A549 (cell line): ENCODE data around the gene ADAT2. TPM values are rescaled to one million over a fixed set of nuclear protein-coding genes. Genes with fewer than 3 reads are reported as not detected.

Experiments
- ATAC-seq, 2 experiments: fragments of 200-7000 bp in 1 of 2; fragments of >200 bp in 1 of 2; cut with Nextera tagmentation in 1 of 2; cut with Tn5 transposase in 1 of 2; 3 replicates each; pipeline versions ENCODE4 v1.8.0 to v1.9.1; 2018 to 2020; ENCODE audit warnings: mild to moderate bottlenecking in 1 of 2, moderate library complexity in 1 of 2
- CTCF ChIA-PET: fragments of 300-600 bp; sonication (Branson Sonifier 250); formaldehyde crosslinking; extraction: SDS; loops from one replicate; lab custom pipeline; 2021; ENCODE audit warnings: antibody characterized with exemption, inconsistent platforms; lab: Yijun Ruan, JAX
- POLR2A ChIA-PET: fragments of 350-600 bp; formaldehyde crosslinking; extraction: SDS; loops from one replicate; lab custom pipeline; 2021; ENCODE audit warnings: antibody characterized with exemption, inconsistent platforms; lab: Yijun Ruan, JAX
- DNase-seq, 2 experiments: peaks; one replicate each; pipeline versions ENCODE4 v3.0.0 to v3.0.0-alpha.2; 2011 to 2016; ENCODE audit warnings: low read depth in 1 of 2, low spot score in 1 of 2
- FAIRE-seq: peaks from 2 replicates; lab custom pipeline; 2011; peaks lifted over from hg19 to GRCh38; lab: Jason Lieb, UNC
- H3K27ac ChIP-seq, 2 experiments: fragments of >200 bp; sonication (Bioruptor Twin); formaldehyde crosslinking; 3 replicates each; pipeline ENCODE4 v1.5.1; 2016 to 2017
- H3K4me1 ChIP-seq: fragments of >200 bp; sonication (Bioruptor Twin); formaldehyde crosslinking; 3 replicates; pipeline ENCODE4 v1.6.1; 2016
- H3K4me2 ChIP-seq: fragments of >200 bp; sonication (Bioruptor Twin); formaldehyde crosslinking; 3 replicates; pipeline ENCODE4 v1.6.1; 2016
- H3K4me3 ChIP-seq: fragments of >200 bp; sonication (Bioruptor Twin); formaldehyde crosslinking; 3 replicates; pipeline ENCODE4 v1.5.1; 2016
- H3K9me3 ChIP-seq: fragments of >200 bp; sonication (Bioruptor Twin); formaldehyde crosslinking; 3 replicates; pipeline ENCODE4 v1.6.1; 2016
- BHLHE40 ChIP-seq: IDR thresholded peaks from 2 replicates; pipeline ENCODE4 v1.6.1; 2012; ENCODE audit warnings: low read depth, low read length, inconsistent platforms
- CEBPB ChIP-seq, 2 experiments: fragments of >200 bp in 1 of 2; sonication (Bioruptor Twin) in 1 of 2; formaldehyde crosslinking in 1 of 2; IDR thresholded peaks; 2 replicates each; pipeline ENCODE4 v1.6.1; 2012 to 2016
- CTCF ChIP-seq: fragments of >200 bp; sonication (Bioruptor Twin); formaldehyde crosslinking; IDR thresholded peaks from 3 replicates; pipeline ENCODE4 v1.5.1; 2016
- ELK1 ChIP-seq: fragments of 150-350 bp; IDR thresholded peaks from 2 replicates; pipeline ENCODE4 v1.6.1; 2014; ENCODE audit warnings: low read depth, mild to moderate bottlenecking, low read length
- EP300 ChIP-seq, 2 experiments: fragments of >200 bp; sonication (Bioruptor Twin); formaldehyde crosslinking; IDR thresholded peaks; 2 replicates in 1 of 2; 3 replicates in 1 of 2; pipeline ENCODE4 v1.6.1; 2016 to 2017
- FOSL2 ChIP-seq, 2 experiments: fragments of 450-650 bp in 1 of 2; fragments of >200 bp in 1 of 2; sonication (Bioruptor Twin) in 1 of 2; formaldehyde crosslinking; IDR thresholded peaks; 2 replicates each; pipeline versions ENCODE4 v1.5.0 to v1.6.1; 2016 to 2020; ENCODE audit warnings: mild to moderate bottlenecking in 1 of 2, moderate library complexity in 1 of 2
- GATA3 ChIP-seq: IDR thresholded peaks from 2 replicates; pipeline ENCODE4 v1.6.1; 2012; ENCODE audit warnings: borderline replicate concordance
- HOXB13 ChIP-seq: fragments of 250-450 bp; sonication (Bioruptor Pico); IDR thresholded peaks from 2 replicates; pipeline ENCODE4 v1.5.0; 2020; ENCODE audit warnings: low read depth, mild to moderate bottlenecking, moderate library complexity
- HOXB5 ChIP-seq: fragments of 250-450 bp; sonication (Bioruptor Pico); IDR thresholded peaks from 2 replicates; pipeline ENCODE4 v1.5.0; 2020; ENCODE audit warnings: mild to moderate bottlenecking, moderate library complexity
- KDM5A ChIP-seq: fragments of 200-600 bp; sonication (generic); IDR thresholded peaks from 2 replicates; pipeline ENCODE4 v1.6.1; 2016; ENCODE audit warnings: antibody characterized with exemption, mild to moderate bottlenecking
- NFE2L2 ChIP-seq: fragments of 150-350 bp; conservative IDR thresholded peaks from 2 replicates; pipeline ENCODE4 v1.6.1; 2014; ENCODE audit warnings: low read length
- NPAS2 ChIP-seq: fragments of 250-450 bp; sonication (Bioruptor Pico); IDR thresholded peaks from 2 replicates; pipeline ENCODE4 v1.8.0; 2022; ENCODE audit warnings: mild to moderate bottlenecking, moderate library complexity, borderline replicate concordance
- PHF8 ChIP-seq: fragments of 200-600 bp; sonication (generic); IDR thresholded peaks from 2 replicates; pipeline ENCODE4 v1.6.1; 2016; ENCODE audit warnings: low read depth, mild to moderate bottlenecking, antibody characterized with exemption, moderate library complexity, borderline replicate concordance
- RCOR1 ChIP-seq: fragments of 150-350 bp; IDR thresholded peaks from 2 replicates; pipeline ENCODE4 v1.6.1; 2014; ENCODE audit warnings: antibody characterized with exemption, low read length, low read depth
- REST ChIP-seq: fragments of 200-600 bp; sonication (generic); IDR thresholded peaks from 2 replicates; pipeline ENCODE4 v1.6.1; 2016; ENCODE audit warnings: antibody characterized with exemption, mild to moderate bottlenecking, moderate library complexity
- RNF2 ChIP-seq: fragments of 200-600 bp; sonication (generic); IDR thresholded peaks from 2 replicates; pipeline ENCODE4 v1.6.1; 2016; ENCODE audit warnings: low read depth, mild to moderate bottlenecking, antibody characterized with exemption, moderate library complexity, borderline replicate concordance
- SREBF2 ChIP-seq: fragments of 450-650 bp; IDR thresholded peaks from 2 replicates; pipeline ENCODE4 v1.6.1; 2014; ENCODE audit warnings: mild to moderate bottlenecking, moderate library complexity
- ZFP36 ChIP-seq: fragments of 450-650 bp; IDR thresholded peaks from 2 replicates; pipeline ENCODE4 v1.6.1; 2014; ENCODE audit warnings: borderline replicate concordance; ENCODE audit not compliant: partially characterized antibody
- ZNF302 ChIP-seq: fragments of 250-450 bp; sonication (Bioruptor Pico); IDR thresholded peaks from 2 replicates; pipeline ENCODE4 v1.9.0; 2021; ENCODE audit warnings: inconsistent platforms, mild to moderate bottlenecking, moderate library complexity
- WGBS: methylation state at CpG from one replicate; pipeline ENCODE4 v1.1.6; 2017; ENCODE audit errors: missing lambda C conversion rate; 5-methylcytosine and 5-hydroxymethylcytosine counted together
- polyA plus RNA-seq, 4 experiments: library from polyadenylated mRNA; depleted of rRNA in 3 of 4; stranded (reverse); fragments of >200 nt; fragmentation: RNase III in 1 of 4; extraction: RNeasy Plus Mini Kit Qiagen cat#74134 plus additional on column Dnase treatment in 1 of 4; gene quantifications; 2 replicates in 3 of 4; 3 replicates in 1 of 4; pipeline ENCODE4 v1.2.3, GENCODE V29; 2011 to 2017
- TF ChIP-seq, protein P1 (sequence below): fragments of >200 bp; sonication (Bioruptor Twin); formaldehyde crosslinking; IDR thresholded peaks from 3 replicates; pipeline ENCODE4 v1.6.1; 2016
- TF ChIP-seq, protein P2 (sequence below): fragments of 450-650 bp; IDR thresholded peaks from 2 replicates; pipeline ENCODE4 v1.6.1; 2014; ENCODE audit warnings: antibody characterized with exemption

ADAT2 gene
- polyA plus RNA-seq, 2 of the 4 experiments (the other 2 are of a cell fraction) = 7.1 to 8.0 TPM

DNA sequence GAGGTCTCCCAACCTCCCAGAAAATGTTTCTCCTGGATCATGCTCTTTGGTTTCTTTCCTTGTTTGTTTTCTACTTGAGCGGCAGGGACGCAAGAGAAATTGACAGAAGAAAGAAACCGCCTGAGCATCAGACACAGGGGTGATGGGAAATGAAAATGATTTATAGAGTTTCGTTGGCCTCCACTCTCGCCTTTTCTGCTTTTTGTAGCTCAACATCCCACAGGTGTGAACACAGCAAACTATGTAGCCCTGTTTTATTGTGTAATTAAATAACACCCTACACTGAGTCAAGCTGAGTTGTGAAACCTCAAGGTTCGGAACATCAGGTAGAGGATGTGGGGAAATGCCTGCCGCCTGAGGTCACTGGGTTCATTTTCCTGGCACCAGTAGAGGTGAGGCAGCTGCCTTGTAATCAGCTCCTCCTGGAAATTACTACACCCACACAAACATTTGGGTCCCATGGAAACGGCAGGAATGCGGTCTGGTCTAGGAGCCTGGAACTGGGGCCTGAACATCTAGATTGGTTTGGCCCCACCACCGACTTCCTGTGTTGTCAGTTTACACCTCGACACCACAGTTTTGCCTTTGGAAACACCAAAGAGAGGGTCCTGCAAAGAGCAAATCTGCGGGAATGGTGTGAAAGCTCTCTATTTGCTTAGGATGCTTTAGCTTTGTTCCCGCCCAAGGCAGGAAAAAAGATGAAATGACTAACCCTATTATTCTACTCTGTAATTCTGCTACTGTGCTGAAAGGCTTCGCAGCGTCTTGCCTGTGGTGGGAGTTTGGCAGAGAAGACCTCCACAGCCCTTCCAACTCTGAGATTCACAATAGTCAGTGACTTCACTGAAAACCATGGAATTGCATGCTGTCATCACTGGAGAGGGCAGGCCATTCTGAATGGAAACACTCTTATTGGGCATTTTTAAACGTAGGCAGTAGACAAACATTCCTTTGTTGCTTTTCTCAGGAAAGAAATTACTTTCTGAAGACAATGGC lies 53.0 kb downstream of the ADAT2 start:
- peak overlapping the region; percentile 39; the same call in 2 of the 3 replicates for H3K4me2 ChIP-seq
- peak overlapping the region in 1 of 2 experiments; percentile 53; a peak in 2 of 6 replicates for H3K27ac ChIP-seq
- 79% methylated on average over 16 of the region's 16 CpGs for WGBS
- FAIRE-seq = no peak
- POLR2A ChIA-PET = no interaction called here
- peak; percentile 55 to 76; a peak in 4 of 6 replicates for ATAC-seq
- CTCF ChIA-PET = no interaction called here
- H3K4me1 ChIP-seq = peaks cover 24% of the 10 kb centered on the region
- peak; percentile 22 to 68 for DNase-seq
- TF ChIP-seq NPAS2 (CRISPR knock-in tag) (no peak), ZFP36 (no peak), ZNF302 (CRISPR knock-in tag) (no peak), KDM5A (no peak), NFE2L2 (no peak), HOXB13 (CRISPR knock-in tag) (no peak), CEBPB (IDR thresholded peaks at IDR 0.05) (peak in 1 of 2 experiments; percentile 67; a peak in 2 of 4 replicates), REST (no peak), FOSL2 (IDR thresholded peaks at IDR 0.05) (no peak), FOSL2 (CRISPR knock-in tag; IDR thresholded peaks at IDR 0.05) (peak; percentile 34; the same call in 1 of the 2 replicates), SREBF2 (no peak), BHLHE40 (no peak), GATA3 (peak; percentile 30; the same call in 1 of the 2 replicates)
- TF ChIP-seq, protein P1, sequence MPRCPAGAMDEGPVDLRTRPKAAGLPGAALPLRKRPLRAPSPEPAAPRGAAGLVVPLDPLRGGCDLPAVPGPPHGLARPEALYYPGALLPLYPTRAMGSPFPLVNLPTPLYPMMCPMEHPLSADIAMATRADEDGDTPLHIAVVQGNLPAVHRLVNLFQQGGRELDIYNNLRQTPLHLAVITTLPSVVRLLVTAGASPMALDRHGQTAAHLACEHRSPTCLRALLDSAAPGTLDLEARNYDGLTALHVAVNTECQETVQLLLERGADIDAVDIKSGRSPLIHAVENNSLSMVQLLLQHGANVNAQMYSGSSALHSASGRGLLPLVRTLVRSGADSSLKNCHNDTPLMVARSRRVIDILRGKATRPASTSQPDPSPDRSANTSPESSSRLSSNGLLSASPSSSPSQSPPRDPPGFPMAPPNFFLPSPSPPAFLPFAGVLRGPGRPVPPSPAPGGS = no peak
- H3K9me3 ChIP-seq = no peaks in the 10 kb centered on the region
- H3K4me3 ChIP-seq = no peak overlapping the region

DNA sequence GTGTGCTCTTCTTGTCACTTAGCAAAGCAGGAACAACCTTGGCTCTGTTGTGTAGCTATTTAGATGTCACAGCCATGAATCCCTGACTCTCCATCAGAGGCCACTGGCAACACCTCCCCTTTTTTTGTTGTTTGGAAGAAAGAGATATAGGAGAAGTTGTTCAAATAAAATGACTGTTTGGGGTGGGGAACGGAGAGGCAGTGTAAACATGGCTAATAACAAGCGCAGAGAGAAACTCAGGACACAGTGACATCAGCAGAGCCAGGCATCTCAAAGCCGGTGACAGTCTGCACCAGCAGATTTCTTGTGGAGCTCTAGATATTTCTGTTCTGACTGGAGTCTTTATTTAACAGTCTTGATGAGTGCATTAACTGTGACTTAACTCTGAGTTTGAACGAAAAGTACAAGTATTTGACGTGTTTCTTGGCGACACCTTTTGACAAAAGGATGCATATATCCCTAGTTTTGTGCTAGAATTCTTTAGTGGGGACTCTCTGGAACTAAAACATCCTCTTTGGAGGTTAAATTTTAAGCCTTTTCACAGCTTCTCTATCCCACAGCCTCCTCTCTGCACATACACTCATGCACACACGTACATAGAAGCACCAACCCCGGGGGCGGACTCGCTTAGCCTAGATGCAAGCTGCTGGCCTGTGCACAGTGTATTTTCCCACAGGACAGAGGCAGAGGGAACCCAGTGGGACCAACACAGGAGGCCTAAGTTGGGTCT lies 53.8 kb downstream of the ADAT2 start:
- Histone ChIP-seq H3K4me1 (peaks cover 24% of the 10 kb centered on the region), H3K4me3 (no peak overlapping the region), H3K4me2 (peak overlapping the region; percentile 39; the same call in 2 of the 3 replicates), H3K9me3 (no peaks in the 10 kb centered on the region), H3K27ac (peak overlapping the region in 1 of 2 experiments; percentile 53; a peak in 2 of 6 replicates)
- TF ChIP-seq RCOR1 (no peak), CTCF (no peak), HOXB5 (CRISPR knock-in tag) (no peak), ELK1 (no peak), RNF2 (no peak), EP300 (IDR thresholded peaks at IDR 0.05) (no peak), PHF8 (no peak)
- TF ChIP-seq, protein P2, sequence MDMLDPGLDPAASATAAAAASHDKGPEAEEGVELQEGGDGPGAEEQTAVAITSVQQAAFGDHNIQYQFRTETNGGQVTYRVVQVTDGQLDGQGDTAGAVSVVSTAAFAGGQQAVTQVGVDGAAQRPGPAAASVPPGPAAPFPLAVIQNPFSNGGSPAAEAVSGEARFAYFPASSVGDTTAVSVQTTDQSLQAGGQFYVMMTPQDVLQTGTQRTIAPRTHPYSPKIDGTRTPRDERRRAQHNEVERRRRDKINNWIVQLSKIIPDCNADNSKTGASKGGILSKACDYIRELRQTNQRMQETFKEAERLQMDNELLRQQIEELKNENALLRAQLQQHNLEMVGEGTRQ = no peak
- TF ChIP-seq, protein P1 = no peak
- ATAC-seq = peak in 1 of 2 experiments; percentile 37; a peak in 3 of 6 replicates
- ChIA-PET POLR2A (no interaction called here), CTCF (no interaction called here)
- peak in 1 of 2 experiments; percentile 12 for DNase-seq
- WGBS = 62% methylated on average over 10 of the region's 10 CpGs
- no peak for FAIRE-seq
